GM19395 (cell line): ENCODE measurements around the gene TMEM35A.
A peak's percentile ranks its signal among the peaks of the same experiment; 100 is the strongest.
"Not testable (repeated sequence)": the region's sequence is repeated elsewhere in the genome, so short reads cannot be mapped to it uniquely, and the experiment has no call there.

Experiments
- ATAC-seq: cut with Tn5 transposase; IDR thresholded peaks from one replicate; pipeline ENCODE4 v1.9.1; 2021; ENCODE audit warnings: mild to moderate bottlenecking, moderate library complexity; ENCODE audit not compliant: unreplicated experiment

The TMEM35A gene

GRCh38 chrX:101078716-101079598, at the start of gene TMEM35A:
Gene TMEM35A (plus strand): TSS chrX:101078879. CDS start chrX:101079003, 124 bp downstream.
- no peak for ATAC-seq

DNA sequence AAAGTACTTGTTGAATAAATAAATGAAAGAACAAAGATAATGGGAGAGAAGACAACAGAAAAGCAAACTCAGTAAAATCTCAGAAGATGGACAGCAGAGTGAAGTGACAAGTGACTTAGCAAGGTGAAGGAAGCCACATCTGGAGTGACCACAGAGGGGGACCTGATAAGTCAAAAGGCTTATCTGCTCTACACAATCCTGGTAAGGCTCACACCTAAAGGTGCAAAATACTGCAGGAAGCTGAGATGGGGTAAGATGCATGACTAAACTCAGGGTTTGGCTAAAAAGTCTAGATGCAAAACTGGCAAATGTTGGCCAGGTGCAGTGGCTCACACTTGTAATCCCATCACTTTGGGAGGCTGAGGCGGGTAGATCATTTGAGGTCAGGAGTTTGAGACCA, 49.0 kb upstream of the TMEM35A start:
- no peak for ATAC-seq

- ATAC-seq = no peak
Measured at GRCh38 chrX:101037231-101037630, 41.4 kb upstream of the TMEM35A start.

GRCh38 chrX:101040197-101040596, 38.5 kb upstream of the TMEM35A start:
- ATAC-seq = no peak

- ATAC-seq = peak; percentile 17
Measured at GRCh38 chrX:101051153-101051548, 27.5 kb upstream of the TMEM35A start.

- ATAC-seq = peak; percentile 94
Measured at GRCh38 chrX:101051549-101052302, 27.0 kb upstream of the TMEM35A start, which contains the start of gene TRMT2B. Gene TRMT2B (minus strand): TSS chrX:101052111. CDS start chrX:101042289, 9,822 bp downstream.

GRCh38 chrX:101056551-101056950, 22.1 kb upstream of the TMEM35A start:
- ATAC-seq = not testable (repeated sequence)

- ATAC-seq = peak; percentile 95
Measured at GRCh38 chrX:101057093-101057714, 21.5 kb upstream of the TMEM35A start.

GRCh38 chrX:101062176-101062575, 16.5 kb upstream of the TMEM35A start:
- no peak for ATAC-seq

- ATAC-seq = no peak
Measured at GRCh38 chrX:101071582-101071981, 7.1 kb upstream of the TMEM35A start.

DNA sequence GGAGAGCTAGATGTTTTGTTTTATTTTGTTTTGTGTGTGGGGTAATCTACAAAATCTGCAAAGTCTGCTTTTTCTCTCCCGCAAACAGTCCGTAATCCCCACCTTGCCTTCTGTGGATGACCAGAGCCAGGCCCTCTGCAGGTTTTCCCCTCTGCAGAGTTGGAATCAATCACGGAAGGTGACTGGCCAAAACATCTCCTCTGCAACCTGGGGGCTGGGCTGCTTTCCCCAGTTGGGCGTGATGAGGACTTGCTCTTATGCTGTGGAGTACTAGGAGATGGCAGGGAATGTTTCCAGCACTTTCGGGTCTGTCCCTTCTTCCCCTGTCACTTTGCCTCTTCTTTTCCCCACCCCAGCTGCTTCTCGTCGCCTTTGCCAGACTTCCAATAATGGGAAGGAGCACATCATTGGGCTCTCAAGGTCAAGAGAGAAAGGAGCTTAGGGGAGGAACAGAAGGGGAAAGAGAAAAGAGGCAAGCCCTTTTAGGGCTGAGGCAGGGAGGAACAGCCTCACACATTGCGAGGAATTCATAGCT, 1.1 kb downstream of the TMEM35A start:
- ATAC-seq = no peak

GRCh38 chrX:101080326-101081124, 1.8 kb downstream of the TMEM35A start:
- no peak for ATAC-seq

- no peak for ATAC-seq
Measured at GRCh38 chrX:101081231-101081630, 2.6 kb downstream of the TMEM35A start.

- no peak for ATAC-seq
Measured at GRCh38 chrX:101091817-101092216, 13.1 kb downstream of the TMEM35A start.

DNA sequence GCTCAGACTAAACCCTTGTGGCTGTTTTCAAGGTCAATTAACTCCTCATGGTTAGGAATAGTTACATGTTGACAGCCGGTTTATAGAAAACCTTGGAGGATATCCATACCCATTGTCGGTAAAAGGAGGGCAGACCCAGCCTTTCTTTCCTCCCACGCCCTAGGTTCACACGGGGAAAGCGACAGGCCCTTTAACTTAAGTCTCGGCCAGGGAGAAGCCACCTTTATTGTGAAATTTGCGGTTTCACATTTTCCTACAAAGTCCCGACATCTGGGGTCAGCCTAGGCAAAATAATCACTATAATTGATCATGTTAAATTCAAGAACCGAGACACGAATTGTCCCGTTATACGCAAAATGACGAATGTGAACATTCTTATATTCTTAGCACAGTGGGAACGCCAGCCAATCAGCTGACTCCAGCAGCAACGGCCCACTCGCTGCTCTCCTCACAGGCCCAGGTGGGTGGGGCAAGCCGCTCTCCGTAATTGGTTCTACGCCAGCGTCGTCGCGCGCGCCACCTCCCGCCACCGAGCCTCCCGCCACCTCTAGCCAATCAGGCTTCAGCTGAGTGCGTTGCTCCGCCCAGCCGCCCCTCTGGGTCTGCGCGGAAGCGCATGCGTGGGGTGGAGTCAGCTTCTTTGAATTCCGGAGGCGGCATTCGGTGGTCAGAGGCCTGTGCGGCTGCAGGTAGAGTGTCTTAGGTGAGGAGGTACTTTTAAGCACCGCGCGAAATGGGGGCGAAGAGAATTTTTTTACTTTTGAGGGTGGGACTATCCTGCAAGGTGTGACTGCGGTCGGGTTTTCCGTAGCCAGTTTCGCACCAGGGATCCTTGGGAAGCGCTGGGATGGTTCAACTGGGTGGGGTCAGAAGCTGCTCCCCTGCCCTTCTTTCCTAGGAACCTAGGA, 19.1 kb downstream of the TMEM35A start, which contains the start of gene CENPI:
Gene CENPI, plus strand, starts transcription at position 659 of the 908 bp plus-strand sequence. CDS start 2,867 bp downstream, outside the sequence.
- ATAC-seq = peak; percentile 97

DNA sequence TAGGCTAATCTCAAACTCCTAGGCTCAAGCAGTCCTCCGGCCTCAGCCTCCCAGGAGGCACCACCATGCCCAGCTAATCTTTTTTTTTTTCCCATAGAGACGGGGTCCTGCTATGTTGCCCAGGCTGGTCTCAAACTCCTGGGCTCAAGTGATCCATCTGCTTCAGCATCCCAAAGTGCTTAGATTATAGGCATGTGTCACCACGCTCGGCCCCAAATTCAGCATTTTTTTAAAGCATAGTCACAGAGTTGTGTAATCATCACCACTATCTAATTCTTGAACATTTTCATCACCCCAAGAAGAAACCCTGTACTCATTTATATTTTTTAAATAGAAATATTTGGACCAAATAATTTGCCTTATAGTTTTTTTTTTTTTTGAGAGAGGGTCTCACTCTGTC, 29.6 kb downstream of the TMEM35A start:
- ATAC-seq = no peak

GRCh38 chrX:101117701-101118100, 39.0 kb downstream of the TMEM35A start:
- ATAC-seq = no peak

- no peak for ATAC-seq
Measured at GRCh38 chrX:101136235-101136634, 57.6 kb downstream of the TMEM35A start.
